GM23338 (cell line): ENCODE measurements around the gene GAGE12C.
"Not testable (repeated sequence)": the region's sequence is repeated elsewhere in the genome, so short reads cannot be mapped to it uniquely, and the experiment has no call there.

ENCODE experiments used
- CREB1 ChIP-seq: fragments of 250-450 bp; sonication (Bioruptor Pico); IDR thresholded peaks from 2 replicates; pipeline ENCODE4 v1.5.0; 2020; ENCODE audit warnings: low read depth, mild to moderate bottlenecking, moderate library complexity
- EZH2 ChIP-seq: fragments of 200-600 bp; sonication (generic); IDR thresholded peaks from one replicate; pipeline ENCODE4 v1.8.0; 2017; ENCODE audit warnings: antibody characterized with exemption, mild to moderate bottlenecking, low read depth; ENCODE audit not compliant: unreplicated experiment
- EZH2phosphoT487 ChIP-seq: fragments of 200-600 bp; sonication (generic); IDR thresholded peaks from one replicate; pipeline ENCODE4 v1.8.1; 2018; ENCODE audit warnings: antibody characterized with exemption; ENCODE audit not compliant: unreplicated experiment
- JUNB ChIP-seq: IDR thresholded peaks from one replicate; pipeline ENCODE4 v1.6.1; 2016; ENCODE audit warnings: antibody characterized with exemption; ENCODE audit not compliant: unreplicated experiment
- NANOG ChIP-seq: IDR thresholded peaks from 2 replicates; pipeline ENCODE4 v1.6.1; 2016; ENCODE audit warnings: antibody characterized with exemption, borderline replicate concordance
- POLR2AphosphoS5 ChIP-seq: IDR thresholded peaks from 2 replicates; pipeline ENCODE4 v1.6.1; 2016; ENCODE audit warnings: antibody characterized with exemption, low read depth
- STAT1 ChIP-seq: IDR thresholded peaks from one replicate; pipeline ENCODE4 v1.6.1; 2016; ENCODE audit warnings: antibody characterized with exemption; ENCODE audit not compliant: unreplicated experiment
- ZNF114 ChIP-seq: fragments of 250-450 bp; sonication (Bioruptor Pico); IDR thresholded peaks from 2 replicates; pipeline ENCODE4 v1.5.0; 2020; ENCODE audit warnings: mild to moderate bottlenecking, moderate library complexity
- TF ChIP-seq, protein P1 (sequence below), 2 experiments: fragments of 200-600 bp in 1 of 2; sonication (generic) in 1 of 2; conservative IDR thresholded peaks; 2 replicates each; pipeline versions ENCODE4 v1.5.1 to v1.6.1; 2016 to 2017; ENCODE audit warnings: antibody characterized with exemption in 2 of 2, low read depth in 2 of 2, mild to moderate bottlenecking in 2 of 2, moderate library complexity in 1 of 2
- TF ChIP-seq, protein P2 (sequence below): IDR thresholded peaks from one replicate; pipeline ENCODE4 v1.6.1; 2018; ENCODE audit warnings: antibody characterized with exemption; ENCODE audit not compliant: unreplicated experiment
- TF ChIP-seq, protein P3 (sequence below): IDR thresholded peaks from 2 replicates; pipeline ENCODE4 v1.6.1; 2016; ENCODE audit warnings: antibody characterized with exemption

DNA sequence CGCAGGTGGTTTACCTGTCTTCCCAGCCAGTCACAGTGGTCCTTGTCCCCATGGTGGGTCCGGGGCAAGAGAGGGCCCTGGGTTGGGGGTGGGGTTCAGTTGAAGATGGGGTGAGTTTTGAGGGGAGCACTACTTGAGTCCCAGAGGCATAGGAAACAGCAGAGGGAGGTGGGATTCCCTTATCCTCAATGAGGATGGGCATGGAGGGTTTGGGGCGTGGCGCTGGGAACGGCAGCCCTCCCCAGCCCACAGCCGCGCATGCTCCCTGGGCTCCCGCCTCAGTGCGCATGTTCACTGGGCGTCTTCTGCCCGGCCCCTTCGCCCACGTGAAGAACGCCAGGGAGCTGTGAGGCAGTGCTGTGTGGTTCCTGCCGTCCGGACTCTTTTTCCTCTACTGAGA, 47.7 kb downstream of the GAGE12C start, which contains the start of gene GAGE12H:
- TF ChIP-seq EZH2, ZNF114, POLR2AphosphoS5, NANOG, CREB1, STAT1, EZH2phosphoT487, JUNB: not testable (repeated sequence)
- TF ChIP-seq, protein P1, sequence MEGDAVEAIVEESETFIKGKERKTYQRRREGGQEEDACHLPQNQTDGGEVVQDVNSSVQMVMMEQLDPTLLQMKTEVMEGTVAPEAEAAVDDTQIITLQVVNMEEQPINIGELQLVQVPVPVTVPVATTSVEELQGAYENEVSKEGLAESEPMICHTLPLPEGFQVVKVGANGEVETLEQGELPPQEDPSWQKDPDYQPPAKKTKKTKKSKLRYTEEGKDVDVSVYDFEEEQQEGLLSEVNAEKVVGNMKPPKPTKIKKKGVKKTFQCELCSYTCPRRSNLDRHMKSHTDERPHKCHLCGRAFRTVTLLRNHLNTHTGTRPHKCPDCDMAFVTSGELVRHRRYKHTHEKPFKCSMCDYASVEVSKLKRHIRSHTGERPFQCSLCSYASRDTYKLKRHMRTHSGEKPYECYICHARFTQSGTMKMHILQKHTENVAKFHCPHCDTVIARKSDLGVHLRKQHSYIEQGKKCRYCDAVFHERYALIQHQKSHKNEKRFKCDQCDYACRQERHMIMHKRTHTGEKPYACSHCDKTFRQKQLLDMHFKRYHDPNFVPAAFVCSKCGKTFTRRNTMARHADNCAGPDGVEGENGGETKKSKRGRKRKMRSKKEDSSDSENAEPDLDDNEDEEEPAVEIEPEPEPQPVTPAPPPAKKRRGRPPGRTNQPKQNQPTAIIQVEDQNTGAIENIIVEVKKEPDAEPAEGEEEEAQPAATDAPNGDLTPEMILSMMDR (conservative IDR thresholded peaks at IDR 0.05; ENCODE audit: low read depth in 2 of 2) = not testable (repeated sequence)
- TF ChIP-seq, protein P2, sequence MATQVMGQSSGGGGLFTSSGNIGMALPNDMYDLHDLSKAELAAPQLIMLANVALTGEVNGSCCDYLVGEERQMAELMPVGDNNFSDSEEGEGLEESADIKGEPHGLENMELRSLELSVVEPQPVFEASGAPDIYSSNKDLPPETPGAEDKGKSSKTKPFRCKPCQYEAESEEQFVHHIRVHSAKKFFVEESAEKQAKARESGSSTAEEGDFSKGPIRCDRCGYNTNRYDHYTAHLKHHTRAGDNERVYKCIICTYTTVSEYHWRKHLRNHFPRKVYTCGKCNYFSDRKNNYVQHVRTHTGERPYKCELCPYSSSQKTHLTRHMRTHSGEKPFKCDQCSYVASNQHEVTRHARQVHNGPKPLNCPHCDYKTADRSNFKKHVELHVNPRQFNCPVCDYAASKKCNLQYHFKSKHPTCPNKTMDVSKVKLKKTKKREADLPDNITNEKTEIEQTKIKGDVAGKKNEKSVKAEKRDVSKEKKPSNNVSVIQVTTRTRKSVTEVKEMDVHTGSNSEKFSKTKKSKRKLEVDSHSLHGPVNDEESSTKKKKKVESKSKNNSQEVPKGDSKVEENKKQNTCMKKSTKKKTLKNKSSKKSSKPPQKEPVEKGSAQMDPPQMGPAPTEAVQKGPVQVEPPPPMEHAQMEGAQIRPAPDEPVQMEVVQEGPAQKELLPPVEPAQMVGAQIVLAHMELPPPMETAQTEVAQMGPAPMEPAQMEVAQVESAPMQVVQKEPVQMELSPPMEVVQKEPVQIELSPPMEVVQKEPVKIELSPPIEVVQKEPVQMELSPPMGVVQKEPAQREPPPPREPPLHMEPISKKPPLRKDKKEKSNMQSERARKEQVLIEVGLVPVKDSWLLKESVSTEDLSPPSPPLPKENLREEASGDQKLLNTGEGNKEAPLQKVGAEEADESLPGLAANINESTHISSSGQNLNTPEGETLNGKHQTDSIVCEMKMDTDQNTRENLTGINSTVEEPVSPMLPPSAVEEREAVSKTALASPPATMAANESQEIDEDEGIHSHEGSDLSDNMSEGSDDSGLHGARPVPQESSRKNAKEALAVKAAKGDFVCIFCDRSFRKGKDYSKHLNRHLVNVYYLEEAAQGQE = not testable (repeated sequence)
- TF ChIP-seq, protein P3, sequence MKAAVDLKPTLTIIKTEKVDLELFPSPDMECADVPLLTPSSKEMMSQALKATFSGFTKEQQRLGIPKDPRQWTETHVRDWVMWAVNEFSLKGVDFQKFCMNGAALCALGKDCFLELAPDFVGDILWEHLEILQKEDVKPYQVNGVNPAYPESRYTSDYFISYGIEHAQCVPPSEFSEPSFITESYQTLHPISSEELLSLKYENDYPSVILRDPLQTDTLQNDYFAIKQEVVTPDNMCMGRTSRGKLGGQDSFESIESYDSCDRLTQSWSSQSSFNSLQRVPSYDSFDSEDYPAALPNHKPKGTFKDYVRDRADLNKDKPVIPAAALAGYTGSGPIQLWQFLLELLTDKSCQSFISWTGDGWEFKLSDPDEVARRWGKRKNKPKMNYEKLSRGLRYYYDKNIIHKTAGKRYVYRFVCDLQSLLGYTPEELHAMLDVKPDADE = not testable (repeated sequence)
